Glomerular visceral epithelial cell (primary cell): ENCODE measurements around the gene PCGF2.
"Not testable (repeated sequence)": the region's sequence is repeated elsewhere in the genome, so short reads cannot be mapped to it uniquely, and the experiment has no call there.

Experiments used
- DNase-seq: peaks from one replicate; pipeline ENCODE4 v3.0.0-alpha.2; 2016; ENCODE audit errors: extremely low spot score

The PCGF2 gene

GRCh38 chr17:38748149-38748891 lies at the start of gene PCGF2:
Gene PCGF2, minus strand, starts transcription at chr17:38748336. Its CDS starts 7,934 bp downstream, at chr17:38740402.
- DNase-seq = peak; percentile 91

- no peak for DNase-seq
These were observed 49.7 kb upstream of the PCGF2 start for GRCh38 chr17:38797828-38798227.

GRCh38 chr17:38797158-38797490 lies 49.0 kb upstream of the PCGF2 start:
- DNase-seq = no peak

- no peak for DNase-seq
These were observed 48.5 kb upstream of the PCGF2 start for GRCh38 chr17:38796451-38797157.

- no peak for DNase-seq
These were observed 46.1 kb upstream of the PCGF2 start for GRCh38 chr17:38794221-38794620.

GRCh38 chr17:38791162-38791561 lies 43.0 kb upstream of the PCGF2 start:
- DNase-seq = no peak

GRCh38 chr17:38790148-38790707 lies 42.1 kb upstream of the PCGF2 start:
- not testable (repeated sequence) for DNase-seq

GRCh38 chr17:38789185-38789584 lies 41.0 kb upstream of the PCGF2 start:
- DNase-seq = no peak

- not testable (repeated sequence) for DNase-seq
These were observed 39.9 kb upstream of the PCGF2 start for GRCh38 chr17:38787999-38788398.

GRCh38 chr17:38786372-38786771 lies 38.2 kb upstream of the PCGF2 start:
- no peak for DNase-seq

GRCh38 chr17:38783227-38783626 lies 35.1 kb upstream of the PCGF2 start:
- DNase-seq = no peak

GRCh38 chr17:38779965-38780752 lies 32.0 kb upstream of the PCGF2 start:
- DNase-seq = no peak

GRCh38 chr17:38777641-38778250 lies 29.6 kb upstream of the PCGF2 start:
- DNase-seq = no peak

- no peak for DNase-seq
These were observed 25.1 kb upstream of the PCGF2 start for GRCh38 chr17:38773258-38773657.

GRCh38 chr17:38768417-38768816 lies 20.3 kb upstream of the PCGF2 start:
- no peak for DNase-seq

GRCh38 chr17:38766341-38766740 lies 18.2 kb upstream of the PCGF2 start:
- no peak for DNase-seq

GRCh38 chr17:38762231-38762630 lies 14.1 kb upstream of the PCGF2 start:
- no peak for DNase-seq

- DNase-seq = peak; percentile 38
These were observed 13.5 kb upstream of the PCGF2 start for GRCh38 chr17:38761612-38762011.

- DNase-seq = no peak
These were observed 5.0 kb upstream of the PCGF2 start for GRCh38 chr17:38753071-38753506.

GRCh38 chr17:38752308-38753070 lies 4.4 kb upstream of the PCGF2 start, which contains the start of gene PSMB3:
Gene PSMB3, plus strand, starts transcription at chr17:38752741. Its CDS starts 86 bp downstream, at chr17:38752827.
- DNase-seq = peak; percentile 99

GRCh38 chr17:38751808-38752307 lies 3.7 kb upstream of the PCGF2 start:
- peak; percentile 89 for DNase-seq
